ENCODE data around the gene FYB2.
"Not testable (repeated sequence)": the region's sequence is repeated elsewhere in the genome, so short reads cannot be mapped to it uniquely, and the experiment has no call there.

Gene FYB2

GRCh38 chr1:56795870-56796269, 23.3 kb downstream of the FYB2 start:
- DNase-seq (ENCODE audit: low spot score), result no peak

- no peak for DNase-seq (ENCODE audit: low spot score)
Observed at GRCh38 chr1:56790036-56790435, 29.2 kb downstream of the FYB2 start.

- no peak for DNase-seq (ENCODE audit: low spot score)
Observed at GRCh38 chr1:56788588-56788987, 30.6 kb downstream of the FYB2 start.

GRCh38 chr1:56788102-56788501, 31.1 kb downstream of the FYB2 start:
- DNase-seq (ENCODE audit: low spot score), result no peak

GRCh38 chr1:56787330-56787729, 31.9 kb downstream of the FYB2 start:
- no peak for DNase-seq (ENCODE audit: low spot score)

GRCh38 chr1:56782773-56783172, 36.4 kb downstream of the FYB2 start:
- DNase-seq (ENCODE audit: low spot score), result no peak

GRCh38 chr1:56780826-56781225, 38.4 kb downstream of the FYB2 start:
- DNase-seq (ENCODE audit: low spot score), result no peak

GRCh38 chr1:56780128-56780750, 39.0 kb downstream of the FYB2 start:
- no peak for DNase-seq (ENCODE audit: low spot score)

- DNase-seq (ENCODE audit: low spot score), result no peak
Observed at GRCh38 chr1:56777972-56778371, 41.2 kb downstream of the FYB2 start.

- not testable (repeated sequence) for DNase-seq (ENCODE audit: low spot score)
Observed at GRCh38 chr1:56774732-56775131, 44.5 kb downstream of the FYB2 start.

- no peak for DNase-seq (ENCODE audit: low spot score)
Observed at GRCh38 chr1:56774067-56774609, 45.1 kb downstream of the FYB2 start.

GRCh38 chr1:56773341-56774066, 45.7 kb downstream of the FYB2 start:
- DNase-seq (ENCODE audit: low spot score), result no peak

GRCh38 chr1:56771717-56772116, 47.5 kb downstream of the FYB2 start:
- DNase-seq (ENCODE audit: low spot score), result no peak

- no peak for DNase-seq (ENCODE audit: low spot score)
Observed at GRCh38 chr1:56758794-56759193, 60.4 kb downstream of the FYB2 start.

- no peak for DNase-seq (ENCODE audit: low spot score)
Observed at GRCh38 chr1:56758135-56758534, 61.1 kb downstream of the FYB2 start.

- no peak for DNase-seq (ENCODE audit: low spot score)
Observed at GRCh38 chr1:56755911-56756310, 63.3 kb downstream of the FYB2 start.

- no peak for DNase-seq (ENCODE audit: low spot score)
Observed at GRCh38 chr1:56754708-56755479, 64.3 kb downstream of the FYB2 start.

GRCh38 chr1:56745231-56745630, 74.0 kb downstream of the FYB2 start:
- DNase-seq (ENCODE audit: low spot score), result no peak

- no peak for DNase-seq (ENCODE audit: low spot score)
Observed at GRCh38 chr1:56728964-56729363, 90.2 kb downstream of the FYB2 start.

- no peak for DNase-seq (ENCODE audit: low spot score)
Observed at GRCh38 chr1:56726706-56727105, 92.5 kb downstream of the FYB2 start.

GRCh38 chr1:56719171-56719570, 100.0 kb downstream of the FYB2 start:
- DNase-seq (ENCODE audit: low spot score), result no peak

GRCh38 chr1:56715156-56715555, 104.0 kb downstream of the FYB2 start:
- DNase-seq (ENCODE audit: low spot score), result no peak

GRCh38 chr1:56713112-56713511, 106.1 kb downstream of the FYB2 start:
- DNase-seq (ENCODE audit: low spot score), result no peak
